CD4-positive, alpha-beta T cell (primary cell): ENCODE results near the gene ARHGAP25. TPM values are rescaled to one million over a fixed set of nuclear protein-coding genes. Genes with fewer than 3 reads are reported as not detected.

Source experiments
- ATAC-seq: fragments of 200-7000 bp; cut with Tn5 transposase; one replicate; pipeline ENCODE4 v1.10.0; 2022; ENCODE audit warnings: mild to moderate bottlenecking; ENCODE audit not compliant: poor library complexity
- CTCF ChIA-PET: fragments of 350-600 bp; sonication (Branson Sonifier 250); formaldehyde crosslinking; loops from one replicate; lab custom pipeline; 2021; ENCODE audit warnings: antibody characterized with exemption, inconsistent platforms; lab: Charles Lee
- POLR2A ChIA-PET: fragments of 350-600 bp; sonication (Branson Sonifier 250); formaldehyde crosslinking; loops from one replicate; lab custom pipeline; 2021; ENCODE audit warnings: antibody characterized with exemption, inconsistent platforms; lab: Charles Lee
- DNase-seq, 14 experiments: peaks; one replicate each; pipeline ENCODE4 v3.0.0-alpha.2; 2013 to 2020; ENCODE audit warnings: mixed read lengths in 2 of 14
- H3K27ac ChIP-seq, 2 donors: one replicate each; pipeline versions ENCODE4 v1.5.1 to v1.7.0; 2013; ENCODE audit warnings: low read length in 2 of 2, low read depth in 1 of 2, mild to moderate bottlenecking in 1 of 2
- H3K27me3 ChIP-seq, 2 experiments: 1 replicate in 1 of 2; 2 replicates in 1 of 2; pipeline versions ENCODE4 v1.6.1 to v1.7.0; 2013; ENCODE audit warnings: low read length in 2 of 2, control low read depth in 1 of 2, mild to moderate bottlenecking in 1 of 2, moderate library complexity in 1 of 2; ENCODE audit not compliant: insufficient read depth in 2 of 2, control insufficient read depth in 1 of 2
- H3K36me3 ChIP-seq: one replicate; pipeline ENCODE4 v1.6.1; 2013; ENCODE audit warnings: low read length, control low read depth; ENCODE audit not compliant: insufficient read depth
- H3K4me1 ChIP-seq: one replicate; pipeline ENCODE4 v1.6.1; 2013; ENCODE audit warnings: low read length, control low read depth; ENCODE audit not compliant: insufficient read depth
- H3K4me3 ChIP-seq: one replicate; pipeline ENCODE4 v1.5.1; 2013; ENCODE audit warnings: mild to moderate bottlenecking, low read length, moderate library complexity
- H3K9me3 ChIP-seq, 2 experiments: 1 replicate in 1 of 2; 2 replicates in 1 of 2; pipeline versions ENCODE4 v1.6.1 to v1.7.0; 2013; ENCODE audit warnings: low read length in 2 of 2, mild to moderate bottlenecking in 2 of 2, control low read depth in 1 of 2, moderate library complexity in 1 of 2; ENCODE audit not compliant: control insufficient read depth in 1 of 2, insufficient read depth in 1 of 2
- H3K27ac Mint-ChIP-seq: one replicate; pipeline ENCODE4 v1.8.0; 2020; ENCODE audit warnings: mixed read lengths
- H3K27me3 Mint-ChIP-seq: one replicate; pipeline ENCODE4 v1.8.0; 2021; ENCODE audit warnings: mixed read lengths
- H3K36me3 Mint-ChIP-seq: one replicate; pipeline ENCODE4 v1.8.0; 2021; ENCODE audit warnings: low read depth, mixed read lengths
- H3K4me1 Mint-ChIP-seq: one replicate; pipeline ENCODE4 v1.8.0; 2021; ENCODE audit warnings: low read depth, mixed read lengths
- H3K4me3 Mint-ChIP-seq: one replicate; pipeline ENCODE4 v1.8.0; 2020; ENCODE audit warnings: mild to moderate bottlenecking, mixed read lengths
- H3K9me3 Mint-ChIP-seq: one replicate; pipeline ENCODE4 v1.8.0; 2020; ENCODE audit warnings: mixed read lengths
- CTCF ChIP-seq: fragments of 200-600 bp; IDR thresholded peaks from one replicate; pipeline ENCODE4 v1.8.0; 2022; ENCODE audit warnings: antibody characterized with exemption, mild to moderate bottlenecking
- intact Hi-C, 2 experiments: fragments of 100-400 bp; cut with DNase I in 1 of 2; cut with micrococcal nuclease in 1 of 2; formaldehyde crosslinking; loops; one replicate each; pipeline versions ENCODE4 v1.15.1 to v1.9.0; 2023 to 2025; cut with DNase I, micrococcal nuclease
- total RNA-seq, 174 experiments: library from RNA in 2 of 174; stranded (reverse) in 2 of 174; gene quantifications; one replicate each; pipeline ENCODE4 v1.2.3 and lab custom pipeline; 2021 to 2026

ARHGAP25 gene
- total RNA-seq, 2 experiments from 2014 or later, result 39.3 to 41.8 TPM

GRCh38 chr2:68770271-68771111, 35.9 kb downstream of the ARHGAP25 start:
- peaks cover 37% of the 10 kb centered on the region for H3K36me3 Mint-ChIP-seq
- POLR2A ChIA-PET, result interaction anchor here (0.8 to 10.8 kb wide), 18 partner anchors 8 to 303 kb away, joined by 3 to 238 read pairs (median 4); partner anchors contain the start of genes APLF and FBXO48
- intact Hi-C loops, result loop anchor here in 1 of 2 experiments (2.0 kb wide), 1 partner anchor 18 kb away; no protein-coding TSS in a partner anchor

GRCh38 chr2:68771211-68771751, 36.7 kb downstream of the ARHGAP25 start:
- Histone ChIP-seq H3K36me3 (peaks cover 27% of the 10 kb centered on the region), H3K4me1 (peaks cover 99% of the 10 kb centered on the region), H3K27me3 (no peaks in the 10 kb centered on the region), H3K4me3 (peak overlapping the region; percentile 2), H3K27ac (peak overlapping the region; percentile 89 to 93), H3K9me3 (no peaks in the 10 kb centered on the region)
- no peak for TF ChIP-seq CTCF
- ATAC-seq (no peak), DNase-seq (peak in 3 of 14 experiments; percentile 39 to 56 (median 39))
- no peaks in the 10 kb centered on the region for H3K27me3 Mint-ChIP-seq
- POLR2A ChIA-PET, result interaction anchor here (0.8 to 10.8 kb wide), 14 partner anchors 8 to 137 kb away, joined by 3 to 238 read pairs (median 5); no protein-coding TSS in a partner anchor
- CTCF ChIA-PET, result interaction anchor here (1.3 to 2.4 kb wide), 3 partner anchors 7 to 20 kb away, joined by 3 to 25 read pairs (median 4); no protein-coding TSS in a partner anchor
- intact Hi-C loops, result loop anchor here in 1 of 2 experiments (2.0 kb wide), 1 partner anchor 18 kb away; no protein-coding TSS in a partner anchor
- no peaks in the 10 kb centered on the region for H3K9me3 Mint-ChIP-seq
- peaks cover 98% of the 10 kb centered on the region for H3K4me1 Mint-ChIP-seq
- H3K36me3 Mint-ChIP-seq, result peaks cover 45% of the 10 kb centered on the region
- H3K4me3 Mint-ChIP-seq, result peak overlapping the region; percentile 88
- peak overlapping the region; percentile 94 for H3K27ac Mint-ChIP-seq

More at GRCh38 chr2:68770271-68771111, 35.9 kb downstream of the ARHGAP25 start:
- Mint-ChIP-seq H3K27ac (peak overlapping the region; percentile 94), H3K4me1 (peaks cover 98% of the 10 kb centered on the region), H3K9me3 (no peaks in the 10 kb centered on the region), H3K27me3 (no peaks in the 10 kb centered on the region), H3K4me3 (peak overlapping the region; percentile 88)
- H3K9me3 ChIP-seq, result no peaks in the 10 kb centered on the region
- peak overlapping the region; percentile 6 for H3K4me3 ChIP-seq
- H3K27me3 ChIP-seq, result no peaks in the 10 kb centered on the region
- no peak for TF ChIP-seq CTCF
- H3K36me3 ChIP-seq, result peaks cover 19% of the 10 kb centered on the region
- peak in 3 of 14 experiments; percentile 64 to 67 (median 64) for DNase-seq
- CTCF ChIA-PET, result interaction anchor here (0.6 to 2.4 kb wide), 6 partner anchors 8 to 1234 kb away, joined by 3 to 25 read pairs (median 4); no protein-coding TSS in a partner anchor
- H3K27ac ChIP-seq, result peak overlapping the region; percentile 89 to 93
- ATAC-seq, result no peak
- peaks cover 99% of the 10 kb centered on the region for H3K4me1 ChIP-seq

- no peak for ATAC-seq
- Mint-ChIP-seq H3K27ac (peak overlapping the region; percentile 94), H3K4me3 (peak overlapping the region; percentile 88), H3K4me1 (peaks cover 98% of the 10 kb centered on the region), H3K27me3 (no peaks in the 10 kb centered on the region), H3K9me3 (no peaks in the 10 kb centered on the region), H3K36me3 (peaks cover 48% of the 10 kb centered on the region)
- no peak overlapping the region for H3K4me3 ChIP-seq
- peaks cover 99% of the 10 kb centered on the region for H3K4me1 ChIP-seq
- no peaks in the 10 kb centered on the region for H3K9me3 ChIP-seq
- peak overlapping the region; percentile 89 to 93 for H3K27ac ChIP-seq
- ChIA-PET CTCF (interaction anchor here (1.3 to 5.8 kb wide), 3 partner anchors 19 to 21 kb away, joined by 4 to 40 read pairs (median 25); no protein-coding TSS in a partner anchor), POLR2A (interaction anchor here (1.2 to 10.8 kb wide), 5 partner anchors 8 to 56 kb away, joined by 3 to 238 read pairs (median 11); no protein-coding TSS in a partner anchor)
- H3K36me3 ChIP-seq, result peaks cover 35% of the 10 kb centered on the region
- intact Hi-C loops, result no loop called here
- H3K27me3 ChIP-seq, result no peaks in the 10 kb centered on the region
- no peak for TF ChIP-seq CTCF
- no peak for DNase-seq
These were observed 37.5 kb downstream of the ARHGAP25 start for GRCh38 chr2:68772109-68772508.
